ENCODE data around the gene CHD1L. TPM values are rescaled to one million over a fixed set of nuclear protein-coding genes. Genes with fewer than 3 reads are reported as not detected.
"Not testable (repeated sequence)": the region's sequence is repeated elsewhere in the genome, so short reads cannot be mapped to it uniquely, and the experiment has no call there.

The CHD1L gene
- total and polyA plus RNA-seq, 4 donors: 14.1 to 23.8 (median 21.1) TPM

GRCh38 chr1:147238925-147239820, 3.3 kb upstream of the CHD1L start:
- Histone ChIP-seq H3K4me1 (ENCODE audit: control insufficient read depth in 4 of 4, insufficient read depth in 4 of 4, low read length in 3 of 4) (peaks cover 16 to 69% (median 48%) of the 10 kb centered on the region in 4 donors), H3K9ac (ENCODE audit: low read depth in 1 of 2, low read length in 2 of 2) (peak overlapping the region in 1 of 2 donors; percentile 75), H3K9me3 (ENCODE audit: control insufficient read depth in 4 of 4, low read length in 3 of 4) (no peaks in the 10 kb centered on the region), H3K27me3 (ENCODE audit: control insufficient read depth in 4 of 4, insufficient read depth in 4 of 4, low read length in 3 of 4) (no peaks in the 10 kb centered on the region), H3K4me3 (ENCODE audit: low read depth in 1 of 3, low read length in 3 of 3) (no peak overlapping the region), H3K27ac (ENCODE audit: low read depth in 1 of 2, low read length in 2 of 2) (peak overlapping the region; percentile 81 to 90), H3K36me3 (ENCODE audit: control insufficient read depth in 4 of 4, insufficient read depth in 3 of 4, low read depth in 1 of 4, low read length in 3 of 4) (no peaks in the 10 kb centered on the region)
- TF ChIP-seq ZBTB33 (IDR thresholded peaks at IDR 0.05): no peak
- peak in 1 of 2 donors; percentile 44 for TF ChIP-seq HNF4A (conservative IDR thresholded peaks at IDR 0.05)
- no peak for TF ChIP-seq HNF4G (IDR thresholded peaks at IDR 0.05)
- peak in 1 of 2 donors; percentile 19 for TF ChIP-seq RXRA (IDR thresholded peaks at IDR 0.05)
- no peak for DNase-seq (ENCODE audit: low spot score)
- 22% methylated on average over 11 of the region's 11 CpGs for WGBS

GRCh38 chr1:147240131-147240721, 2.3 kb upstream of the CHD1L start:
- not testable (repeated sequence) for H3K27me3 ChIP-seq (ENCODE audit: control insufficient read depth in 4 of 4, insufficient read depth in 4 of 4, low read length in 3 of 4)
- H3K4me1 ChIP-seq (ENCODE audit: control insufficient read depth in 4 of 4, insufficient read depth in 4 of 4, low read length in 3 of 4): peaks cover 15 to 61% (median 47%) of the 10 kb centered on the region in 4 donors

GRCh38 chr1:147241934-147242448, 493 bp upstream of the CHD1L start:
- peak overlapping the region; percentile 22 to 72 for H3K9ac ChIP-seq (ENCODE audit: low read depth in 1 of 2, low read length in 2 of 2)
- H3K36me3 ChIP-seq (ENCODE audit: control insufficient read depth in 4 of 4, insufficient read depth in 3 of 4, low read depth in 1 of 4, low read length in 3 of 4): no peaks in the 10 kb centered on the region
- H3K4me3 ChIP-seq (ENCODE audit: low read depth in 1 of 3, low read length in 3 of 3): peak overlapping the region in 1 of 3 donors; percentile 96
- no peaks in the 10 kb centered on the region for H3K27me3 ChIP-seq (ENCODE audit: control insufficient read depth in 4 of 4, insufficient read depth in 4 of 4, low read length in 3 of 4)
- H3K9me3 ChIP-seq (ENCODE audit: control insufficient read depth in 4 of 4, low read length in 3 of 4): no peaks in the 10 kb centered on the region
- peak overlapping the region; percentile 96 to 97 for H3K27ac ChIP-seq (ENCODE audit: low read depth in 1 of 2, low read length in 2 of 2)
- no peak for DNase-seq (ENCODE audit: low spot score)
- 16% methylated on average over 9 of the region's 9 CpGs for WGBS
- TF ChIP-seq TAF1 (conservative IDR thresholded peaks at IDR 0.05): no peak
- no peak for TF ChIP-seq RXRA (IDR thresholded peaks at IDR 0.05)
- TF ChIP-seq RAD21 (IDR thresholded peaks at IDR 0.05): no peak
- no peak for TF ChIP-seq CTCF (IDR thresholded peaks at IDR 0.05; ENCODE audit: low read depth, low read length, missing input control)
- no peak for TF ChIP-seq ATF3 (IDR thresholded peaks at IDR 0.05)
- peak; percentile 12 to 46 for TF ChIP-seq JUND (IDR thresholded peaks at IDR 0.05)
- TF ChIP-seq HNF4A (conservative IDR thresholded peaks at IDR 0.05): peak in 1 of 2 donors; percentile 66
- peaks cover 8 to 45% (median 33%) of the 10 kb centered on the region in 4 donors for H3K4me1 ChIP-seq (ENCODE audit: control insufficient read depth in 4 of 4, insufficient read depth in 4 of 4, low read length in 3 of 4)

More at GRCh38 chr1:147240131-147240721, 2.3 kb upstream of the CHD1L start:
- not testable (repeated sequence) for H3K36me3 ChIP-seq (ENCODE audit: control insufficient read depth in 4 of 4, insufficient read depth in 3 of 4, low read depth in 1 of 4, low read length in 3 of 4); DNase-seq (ENCODE audit: low spot score); H3K9ac ChIP-seq (ENCODE audit: low read depth in 1 of 2, low read length in 2 of 2); H3K4me3 ChIP-seq (ENCODE audit: low read depth in 1 of 3, low read length in 3 of 3); H3K9me3 ChIP-seq (ENCODE audit: control insufficient read depth in 4 of 4, low read length in 3 of 4)
- H3K27ac ChIP-seq (ENCODE audit: low read depth in 1 of 2, low read length in 2 of 2): peak overlapping the region; percentile 81 to 90
- WGBS: 96% methylated on average over 5 of the region's 5 CpGs

All from liver (tissue), 9 donors.